GM23338 (cell line): ENCODE measurements around the gene NAA16. TPM values are rescaled to one million over a fixed set of nuclear protein-coding genes. Genes with fewer than 3 reads are reported as not detected.

Experiments used
- ETS1 ChIP-seq: IDR thresholded peaks from 2 replicates; pipeline ENCODE4 v1.6.1; 2016; ENCODE audit warnings: antibody characterized with exemption
- EZH2 ChIP-seq: fragments of 200-600 bp; sonication (generic); IDR thresholded peaks from one replicate; pipeline ENCODE4 v1.8.0; 2017; ENCODE audit warnings: antibody characterized with exemption, mild to moderate bottlenecking, low read depth; ENCODE audit not compliant: unreplicated experiment
- EZH2phosphoT487 ChIP-seq: fragments of 200-600 bp; sonication (generic); IDR thresholded peaks from one replicate; pipeline ENCODE4 v1.8.1; 2018; ENCODE audit warnings: antibody characterized with exemption; ENCODE audit not compliant: unreplicated experiment
- NANOG ChIP-seq: IDR thresholded peaks from 2 replicates; pipeline ENCODE4 v1.6.1; 2016; ENCODE audit warnings: antibody characterized with exemption, borderline replicate concordance
- POLR2AphosphoS5 ChIP-seq: IDR thresholded peaks from 2 replicates; pipeline ENCODE4 v1.6.1; 2016; ENCODE audit warnings: antibody characterized with exemption, low read depth
- REST ChIP-seq: IDR thresholded peaks from one replicate; pipeline ENCODE4 v1.6.1; 2018; ENCODE audit warnings: antibody characterized with exemption; ENCODE audit not compliant: unreplicated experiment
- STAT1 ChIP-seq: IDR thresholded peaks from one replicate; pipeline ENCODE4 v1.6.1; 2016; ENCODE audit warnings: antibody characterized with exemption; ENCODE audit not compliant: unreplicated experiment
- ZNF114 ChIP-seq: fragments of 250-450 bp; sonication (Bioruptor Pico); IDR thresholded peaks from 2 replicates; pipeline ENCODE4 v1.5.0; 2020; ENCODE audit warnings: mild to moderate bottlenecking, moderate library complexity
- ZNF331 ChIP-seq: fragments of 250-450 bp; sonication (Bioruptor Pico); IDR thresholded peaks from 2 replicates; pipeline ENCODE4 v1.5.0; 2020; ENCODE audit warnings: low read depth, mild to moderate bottlenecking, moderate library complexity
- ZNF462 ChIP-seq: fragments of 250-450 bp; sonication (Bioruptor Pico); IDR thresholded peaks from 2 replicates; pipeline ENCODE4 v1.5.0; 2020; ENCODE audit warnings: mild to moderate bottlenecking, moderate library complexity
- polyA plus RNA-seq: library from polyadenylated mRNA; unstranded; fragments of >200 nt; fragmentation: Nextera tagmentation; extraction: Ambion mirVana; gene quantifications from 2 replicates; pipeline ENCODE4 v1.2.1, GENCODE V29; 2016
- total RNA-seq: library from RNA; depleted of rRNA; stranded (reverse); fragments of >200 nt; shearing (Covaris generic); gene quantifications from 2 replicates; pipeline ENCODE4 v1.2.3, GENCODE V29; 2014

The NAA16 gene
- total and polyA plus RNA-seq, 2 experiments from 2014 or later = 42.3 to 51.7 TPM

- TF ChIP-seq ZNF462 (no peak), ETS1 (no peak), EZH2phosphoT487 (no peak), ZNF114 (CRISPR knock-in tag) (no peak), POLR2AphosphoS5 (no peak), EZH2 (no peak), NANOG (no peak), ZNF331 (CRISPR knock-in tag) (no peak), STAT1 (no peak), REST (no peak)
Observed at GRCh38 chr13:41405367-41405766, 94.3 kb downstream of the NAA16 start (continued).
